ENCODE results near the gene CNGA2.
A peak's percentile ranks its signal among the peaks of the same experiment; 100 is the strongest.

The CNGA2 gene

DNA sequence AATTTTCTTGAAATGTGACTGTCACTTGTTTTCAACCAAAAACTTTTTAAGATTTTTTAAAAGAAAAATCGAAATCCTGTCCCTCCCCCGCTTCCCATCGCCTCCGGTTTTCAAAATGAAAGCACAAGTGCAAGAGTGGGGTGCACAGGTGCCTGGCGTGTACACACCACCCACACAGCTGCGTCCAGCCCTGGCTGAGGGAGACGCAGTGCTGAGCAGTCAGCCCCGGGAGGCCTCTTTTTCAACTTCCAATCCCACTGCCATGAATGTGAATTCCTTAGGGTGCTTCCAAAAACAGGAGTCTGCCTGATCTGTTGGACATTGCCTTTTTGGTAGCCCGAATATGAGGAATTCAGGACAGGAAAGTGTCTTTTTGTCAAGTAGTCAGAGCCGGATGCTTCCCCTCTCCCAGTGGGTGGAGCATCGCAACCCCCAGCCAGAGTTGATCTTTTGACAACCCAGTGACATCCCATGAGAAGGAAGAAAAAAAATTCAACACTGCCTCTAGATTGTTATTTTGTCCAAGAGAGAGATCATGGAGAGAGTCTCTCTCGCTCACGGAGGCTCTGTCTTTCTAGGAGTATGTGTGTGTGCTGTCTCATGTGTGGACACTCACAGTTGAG lies 30.4 kb upstream of the CNGA2 start:
- no peaks in the 10 kb centered on the region; a peak in 5 of 22 replicates for H4K20me1 ChIP-seq

DNA sequence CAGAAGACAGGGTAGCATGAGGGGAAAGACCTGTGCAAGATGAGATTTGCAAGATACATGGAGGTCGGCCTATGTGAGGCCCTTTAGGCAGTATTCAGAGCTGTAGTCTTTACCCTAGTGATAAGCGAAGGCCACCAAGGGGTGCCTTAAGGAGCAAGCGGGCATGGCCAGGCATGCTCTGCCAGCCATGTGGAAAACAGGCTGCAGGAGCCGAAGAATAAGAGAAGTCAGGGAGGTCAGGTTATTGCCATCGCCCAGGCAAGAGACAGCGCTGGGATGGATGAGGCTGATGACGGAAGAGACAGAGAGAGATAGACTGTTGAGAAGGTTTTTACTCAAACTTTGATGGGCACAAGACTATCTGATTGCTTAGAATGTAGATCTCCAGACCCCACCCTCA lies 25.7 kb upstream of the CNGA2 start:
- Histone ChIP-seq H3K4me2 (no peak overlapping the region), H3K27me3 (peaks cover 75 to 100% (median 98%) of the 10 kb centered on the region in 11 experiments), H3K4me3 (no peak overlapping the region), H4K20me1 (peaks cover 0 to 4% (median 0%) of the 10 kb centered on the region in 11 experiments; a peak in 2 of 22 replicates), H3K9me3 (replicated peaks in 1 of 11) (no peaks in the 10 kb centered on the region), H3K36me3 (no peaks in the 10 kb centered on the region), H3K9ac (no peak overlapping the region), H3K27ac (no peak overlapping the region), H3K4me1 (peaks cover 9 to 27% (median 22%) of the 10 kb centered on the region in 10 experiments; a peak in 19 of 20 replicates)
- TF ChIP-seq Cebpa-rat (IDR thresholded peaks at IDR 0.05): no peak

More for the DNA sequence above, 30.4 kb upstream of the CNGA2 start:
- H3K4me3 ChIP-seq: no peak overlapping the region
- no peak overlapping the region for H3K27ac ChIP-seq
- no peak overlapping the region for H3K4me2 ChIP-seq
- peaks cover 79 to 100% (median 97%) of the 10 kb centered on the region in 11 experiments for H3K27me3 ChIP-seq
- H3K36me3 ChIP-seq: no peaks in the 10 kb centered on the region
- H3K9me3 ChIP-seq (replicated peaks in 1 of 11): no peaks in the 10 kb centered on the region
- no peaks in the 10 kb centered on the region for H3K4me1 ChIP-seq
- TF ChIP-seq Cebpa-rat (IDR thresholded peaks at IDR 0.05): no peak
- H3K9ac ChIP-seq: no peak overlapping the region

GRCh38 chrX:151710457-151710856 lies 24.1 kb upstream of the CNGA2 start:
- H3K36me3 ChIP-seq: no peaks in the 10 kb centered on the region
- H3K4me3 ChIP-seq: no peak overlapping the region
- H3K4me1 ChIP-seq: peaks cover 9 to 32% (median 28%) of the 10 kb centered on the region in 10 experiments; a peak in 19 of 20 replicates
- H4K20me1 ChIP-seq: peaks cover 0 to 4% (median 0%) of the 10 kb centered on the region in 11 experiments; a peak in 2 of 22 replicates
- no peaks in the 10 kb centered on the region for H3K9me3 ChIP-seq (replicated peaks in 1 of 11)
- H3K27me3 ChIP-seq: peaks cover 73 to 100% (median 97%) of the 10 kb centered on the region in 11 experiments
- H3K4me2 ChIP-seq: peak overlapping the region in 8 of 11 experiments; percentile 40 to 66 (median 57); a peak in 13 of 22 replicates
- no peak overlapping the region for H3K27ac ChIP-seq
- TF ChIP-seq Cebpa-rat (IDR thresholded peaks at IDR 0.05): no peak
- no peak overlapping the region for H3K9ac ChIP-seq

DNA sequence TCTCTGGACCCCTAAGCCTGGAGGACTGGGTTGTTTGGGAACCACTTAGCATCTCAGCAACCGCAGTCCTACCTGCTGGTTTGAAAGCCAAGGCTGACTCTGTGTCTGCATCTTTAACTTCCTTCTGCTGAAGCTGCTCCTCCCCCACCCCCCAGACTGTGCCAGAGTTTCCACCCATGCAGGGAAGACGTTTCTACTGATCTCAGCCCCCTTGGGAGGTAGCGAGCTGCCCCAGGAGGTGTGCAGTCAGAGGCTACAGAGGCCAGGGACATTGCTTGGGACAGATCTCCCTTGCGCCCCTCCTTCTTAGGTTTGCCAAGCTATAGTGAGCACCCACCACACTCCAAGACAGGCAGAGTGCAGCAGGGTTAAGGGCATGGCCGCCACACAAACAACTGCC lies 23.4 kb upstream of the CNGA2 start:
- Histone ChIP-seq H3K9me3 (replicated peaks in 1 of 11) (no peaks in the 10 kb centered on the region), H3K4me1 (peaks cover 9 to 32% (median 28%) of the 10 kb centered on the region in 10 experiments; a peak in 19 of 20 replicates), H3K4me3 (no peak overlapping the region), H3K4me2 (peak overlapping the region; percentile 16 to 66 (median 55); a peak in 20 of 22 replicates), H4K20me1 (peaks cover 0 to 7% (median 0%) of the 10 kb centered on the region in 11 experiments; a peak in 3 of 22 replicates), H3K9ac (0 out of 22 replicates have a peak overlapping the region, but pooled peaks of 1 of the 11 experiments have one; percentile 16), H3K36me3 (no peaks in the 10 kb centered on the region), H3K27me3 (peaks cover 73 to 100% (median 97%) of the 10 kb centered on the region in 11 experiments), H3K27ac (peak overlapping the region in 4 of 11 experiments; percentile 13 to 23 (median 18); a peak in 5 of 22 replicates)
- TF ChIP-seq Cebpa-rat (IDR thresholded peaks at IDR 0.05): no peak

DNA sequence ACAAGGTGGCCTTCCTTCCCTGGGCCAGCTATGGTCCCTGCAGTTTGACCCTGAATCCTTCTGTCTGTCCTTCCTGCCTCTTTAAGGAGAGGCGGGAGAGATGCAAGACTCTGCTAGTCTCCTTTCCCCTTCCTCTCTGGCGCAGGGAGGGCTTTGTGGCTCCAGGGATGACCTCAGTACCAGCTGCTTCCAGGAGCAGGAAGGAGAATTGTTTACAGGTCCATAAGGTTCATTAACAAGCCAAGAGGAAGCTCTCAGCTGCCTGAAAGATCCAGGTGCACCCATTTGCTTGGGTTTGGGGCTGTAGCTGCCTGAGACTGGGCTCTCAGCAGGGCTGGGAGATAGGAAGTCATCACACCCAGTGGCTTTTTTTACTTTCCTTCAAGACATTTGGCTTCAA lies 22.8 kb upstream of the CNGA2 start:
- H3K4me2 ChIP-seq: peak overlapping the region; percentile 6 to 66 (median 55); a peak in 19 of 22 replicates
- H4K20me1 ChIP-seq: peaks cover 0 to 9% (median 0%) of the 10 kb centered on the region in 11 experiments; a peak in 3 of 22 replicates
- no peaks in the 10 kb centered on the region for H3K36me3 ChIP-seq
- H3K27ac ChIP-seq: peak overlapping the region in 4 of 11 experiments; percentile 13 to 23 (median 18); a peak in 4 of 22 replicates
- 0 out of 22 replicates have a peak overlapping the region, but pooled peaks of 1 of the 11 experiments have one; percentile 16 for H3K9ac ChIP-seq
- H3K27me3 ChIP-seq: peaks cover 73 to 100% (median 97%) of the 10 kb centered on the region in 11 experiments
- H3K4me3 ChIP-seq: no peak overlapping the region
- TF ChIP-seq Cebpa-rat (IDR thresholded peaks at IDR 0.05): no peak
- no peaks in the 10 kb centered on the region for H3K9me3 ChIP-seq (replicated peaks in 1 of 11)
- H3K4me1 ChIP-seq: peaks cover 9 to 32% (median 28%) of the 10 kb centered on the region in 10 experiments; a peak in 19 of 20 replicates

GRCh38 chrX:151712253-151712652 lies 22.3 kb upstream of the CNGA2 start:
- peak overlapping the region in 9 of 11 experiments; percentile 35 to 66 (median 55); a peak in 16 of 22 replicates for H3K4me2 ChIP-seq
- peaks cover 9 to 32% (median 28%) of the 10 kb centered on the region in 10 experiments; a peak in 19 of 20 replicates for H3K4me1 ChIP-seq
- peak overlapping the region in 1 of 11 experiments; percentile 14; a peak in 1 of 22 replicates for H3K27ac ChIP-seq
- no peaks in the 10 kb centered on the region for H3K36me3 ChIP-seq
- H3K9me3 ChIP-seq (replicated peaks in 1 of 11): no peaks in the 10 kb centered on the region
- no peak for TF ChIP-seq Cebpa-rat (IDR thresholded peaks at IDR 0.05)
- peaks cover 75 to 100% (median 97%) of the 10 kb centered on the region in 11 experiments for H3K27me3 ChIP-seq
- H3K9ac ChIP-seq: no peak overlapping the region
- no peak overlapping the region for H3K4me3 ChIP-seq
- H4K20me1 ChIP-seq: peaks cover 0 to 13% (median 0%) of the 10 kb centered on the region in 11 experiments; a peak in 3 of 22 replicates

- Histone ChIP-seq H3K9ac (no peak overlapping the region), H3K9me3 (replicated peaks in 1 of 11) (no peaks in the 10 kb centered on the region), H3K4me2 (no peak overlapping the region), H3K4me1 (peaks cover 9 to 32% (median 28%) of the 10 kb centered on the region in 10 experiments; a peak in 19 of 20 replicates), H3K36me3 (no peaks in the 10 kb centered on the region), H3K27ac (no peak overlapping the region), H3K27me3 (peaks cover 85 to 99% (median 97%) of the 10 kb centered on the region in 11 experiments), H4K20me1 (peaks cover 0 to 15% (median 0%) of the 10 kb centered on the region in 11 experiments; a peak in 3 of 22 replicates), H3K4me3 (no peak overlapping the region)
- TF ChIP-seq Cebpa-rat (IDR thresholded peaks at IDR 0.05): no peak
Observed at GRCh38 chrX:151713849-151714248, 20.7 kb upstream of the CNGA2 start.

DNA sequence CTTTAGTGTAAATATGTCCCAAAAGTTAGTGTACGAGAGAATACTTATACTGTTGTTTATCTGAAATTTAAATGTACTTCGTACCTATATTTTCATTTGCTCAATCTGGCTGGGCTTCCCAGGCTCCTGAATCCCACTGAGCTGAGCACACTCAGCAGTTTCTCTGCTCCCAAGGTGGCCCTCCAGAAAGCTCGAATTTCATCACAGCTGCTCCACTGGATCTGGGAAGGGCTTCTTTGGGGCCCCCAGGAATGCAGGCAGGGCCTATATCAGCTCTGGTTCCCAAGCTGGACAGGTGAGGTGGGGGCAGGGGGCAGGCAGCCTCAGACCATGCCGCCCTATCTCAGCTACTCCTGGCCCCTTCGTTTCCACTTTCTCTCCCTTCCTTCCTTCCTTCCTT lies 20.2 kb upstream of the CNGA2 start:
- H3K9me3 ChIP-seq (replicated peaks in 1 of 11): no peaks in the 10 kb centered on the region
- H3K4me1 ChIP-seq: peaks cover 9 to 32% (median 28%) of the 10 kb centered on the region in 10 experiments; a peak in 19 of 20 replicates
- H3K36me3 ChIP-seq: no peaks in the 10 kb centered on the region
- peak overlapping the region in 3 of 11 experiments; percentile 12 to 21 (median 14); a peak in 1 of 22 replicates for H3K4me2 ChIP-seq
- H3K4me3 ChIP-seq: no peak overlapping the region
- H3K27ac ChIP-seq: no peak overlapping the region
- H3K9ac ChIP-seq: no peak overlapping the region
- no peak for TF ChIP-seq Cebpa-rat (IDR thresholded peaks at IDR 0.05)
- H4K20me1 ChIP-seq: peaks cover 0 to 15% (median 0%) of the 10 kb centered on the region in 11 experiments; a peak in 3 of 22 replicates
- peaks cover 90 to 99% (median 97%) of the 10 kb centered on the region in 11 experiments for H3K27me3 ChIP-seq

DNA sequence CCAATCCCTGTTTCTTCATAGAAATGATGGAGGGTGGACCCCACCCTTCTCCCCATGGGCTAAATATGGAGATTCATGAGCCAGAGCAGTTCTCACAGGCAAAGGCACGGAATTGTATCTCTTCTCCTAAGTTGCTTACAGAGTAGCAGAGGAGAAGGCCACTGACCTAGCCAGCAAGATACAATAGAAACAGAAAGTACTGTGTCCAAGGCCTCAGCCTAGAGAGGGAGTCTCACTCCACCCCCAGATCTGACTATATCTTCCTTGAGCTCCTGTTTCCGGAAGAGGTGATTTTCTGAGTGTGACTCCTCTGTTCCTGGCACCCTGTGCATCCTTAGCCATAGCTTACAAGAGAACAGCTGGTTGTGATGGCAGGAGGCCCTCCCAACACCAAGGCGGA lies 18.8 kb upstream of the CNGA2 start, which contains the start of gene FATE1:
TSS of gene FATE1 (plus strand) at position 284 of the 400 bp plus-strand sequence. CDS start at position 369, 85 bp downstream.
- H3K36me3 ChIP-seq: no peaks in the 10 kb centered on the region
- peaks cover 9 to 28% (median 23%) of the 10 kb centered on the region in 10 experiments; a peak in 19 of 20 replicates for H3K4me1 ChIP-seq
- no peak within 1 kb of the TSS for H3K27ac ChIP-seq
- H3K27me3 ChIP-seq: peaks cover 95 to 99% (median 97%) of the 10 kb centered on the region in 11 experiments
- no peak within 1 kb of the TSS for H3K4me2 ChIP-seq
- H3K4me3 ChIP-seq: no peak within 1 kb of the TSS
- no peak within 1 kb of the TSS for H3K9ac ChIP-seq
- no peaks in the 10 kb centered on the region for H3K9me3 ChIP-seq (replicated peaks in 1 of 11)
- no peak for TF ChIP-seq Cebpa-rat (IDR thresholded peaks at IDR 0.05)
- H4K20me1 ChIP-seq: peaks cover 0 to 15% (median 0%) of the 10 kb centered on the region in 11 experiments; a peak in 3 of 22 replicates

Measured in BLaER1 treated with 17β-estradiol and CSF1 and Interleukin-3, amounts not matched to agents 10 nM and 100 nM (cell line).